Mesendoderm (in vitro differentiated cells): ENCODE results near the gene IFITM2.
"Not testable (repeated sequence)": the region's sequence is repeated elsewhere in the genome, so short reads cannot be mapped to it uniquely, and the experiment has no call there.

Experiments
- DNase-seq: peaks from one replicate; pipeline ENCODE4 v3.0.0; 2013
- H2AK5ac ChIP-seq: 2 replicates; pipeline ENCODE4 v1.6.1; 2013; ENCODE audit warnings: low read length, inconsistent platforms
- H2BK120ac ChIP-seq: 2 replicates; pipeline ENCODE4 v1.6.1; 2013; ENCODE audit warnings: low read depth, mild to moderate bottlenecking, low read length, moderate library complexity, mixed read lengths
- H2BK15ac ChIP-seq: replicated peaks from 2 replicates; pipeline ENCODE4 v1.6.1; 2013; ENCODE audit warnings: low read depth, mild to moderate bottlenecking, moderate library complexity
- H2BK5ac ChIP-seq: 2 replicates; pipeline ENCODE4 v1.6.1; 2013; ENCODE audit warnings: low read length, inconsistent platforms
- H3K18ac ChIP-seq: 2 replicates; pipeline ENCODE4 v1.6.1; 2013; ENCODE audit warnings: mild to moderate bottlenecking, low read length, mixed read lengths
- H3K23ac ChIP-seq: one replicate; pipeline ENCODE4 v1.6.1; 2013; ENCODE audit warnings: low read length
- H3K27ac ChIP-seq: 2 replicates; pipeline ENCODE4 v1.5.1; 2013; ENCODE audit warnings: low read depth, mild to moderate bottlenecking, inconsistent platforms, low read length, moderate library complexity
- H3K27me3 ChIP-seq: 2 replicates; pipeline ENCODE4 v1.6.1; 2013; ENCODE audit warnings: low read length, control low read depth, mild to moderate bottlenecking, inconsistent platforms; ENCODE audit not compliant: insufficient read depth, poor library complexity
- H3K36me3 ChIP-seq: 2 replicates; pipeline ENCODE4 v1.6.1; 2013; ENCODE audit warnings: low read length, inconsistent platforms; ENCODE audit not compliant: control insufficient read depth, insufficient read depth
- H3K4ac ChIP-seq: one replicate; pipeline ENCODE4 v1.6.1; 2013; ENCODE audit warnings: low read depth, mild to moderate bottlenecking, low read length, moderate library complexity
- H3K4me1 ChIP-seq: 2 replicates; pipeline ENCODE4 v1.6.1; 2013; ENCODE audit warnings: low read depth, low read length, inconsistent platforms; ENCODE audit not compliant: control insufficient read depth
- H3K4me2 ChIP-seq: 2 replicates; pipeline ENCODE4 v1.6.1; 2013; ENCODE audit warnings: low read length
- H3K4me3 ChIP-seq: 2 replicates; pipeline ENCODE4 v1.5.1; 2013; ENCODE audit warnings: mild to moderate bottlenecking, low read length
- H3K56ac ChIP-seq: one replicate; pipeline ENCODE4 v1.6.1; 2013; ENCODE audit warnings: low read length
- H3K79me1 ChIP-seq: 2 replicates; pipeline ENCODE4 v1.6.1; 2013; ENCODE audit warnings: low read length, inconsistent platforms
- H3K79me2 ChIP-seq: 2 replicates; pipeline ENCODE4 v1.6.1; 2013; ENCODE audit warnings: mild to moderate bottlenecking, low read length; ENCODE audit not compliant: control insufficient read depth, insufficient read depth
- H3K9ac ChIP-seq: 2 replicates; pipeline ENCODE4 v1.6.1; 2013; ENCODE audit warnings: low read length, inconsistent platforms
- H4K5ac ChIP-seq: one replicate; pipeline ENCODE4 v1.6.1; 2013; ENCODE audit warnings: low read length
- H4K8ac ChIP-seq: one replicate; pipeline ENCODE4 v1.6.1; 2013; ENCODE audit warnings: low read depth, mild to moderate bottlenecking, control low read depth, low read length, moderate library complexity
- WGBS: extraction: QIAGEN DNeasy Blood & Tissue Kit; methylation state at CpG from one replicate; pipeline ENCODE4 v1.1.7; 2013; ENCODE audit warnings: low lambda C conversion rate, missing lambda C conversion rate; ENCODE audit not compliant: insufficient coverage; ENCODE audit errors: extremely low coverage; 5-methylcytosine and 5-hydroxymethylcytosine counted together

The IFITM2 gene

GRCh38 chr11:284105-285020 is 23.3 kb upstream of the IFITM2 start:
- WGBS: no CpG with 5 or more reads among the region's 24 CpGs
- H3K27me3 ChIP-seq: no peaks in the 10 kb centered on the region
- no peak overlapping the region for H4K8ac ChIP-seq
- H3K4me2 ChIP-seq: no peak overlapping the region
- no peak overlapping the region for H2BK120ac ChIP-seq
- peak overlapping the region; percentile 31 for H3K56ac ChIP-seq
- H3K36me3 ChIP-seq: no peaks in the 10 kb centered on the region
- no peak overlapping the region for H3K4me3 ChIP-seq
- no peak for DNase-seq
- H4K5ac ChIP-seq: no peak overlapping the region
- no peak overlapping the region for H3K18ac ChIP-seq
- H2BK5ac ChIP-seq: no peak overlapping the region
- H3K4me1 ChIP-seq: peaks cover 2% of the 10 kb centered on the region
- no peaks in the 10 kb centered on the region for H3K79me1 ChIP-seq
- H2BK15ac ChIP-seq: no peak overlapping the region
- no peak overlapping the region for H3K23ac ChIP-seq
- H3K27ac ChIP-seq: no peak overlapping the region
- no peak overlapping the region for H2AK5ac ChIP-seq
- no peak overlapping the region for H3K9ac ChIP-seq
- H3K4ac ChIP-seq: no peak overlapping the region
- H3K79me2 ChIP-seq: no peaks in the 10 kb centered on the region

GRCh38 chr11:285021-285893 is 22.4 kb upstream of the IFITM2 start:
- Histone ChIP-seq H2BK120ac (no peak overlapping the region), H3K4ac (no peak overlapping the region), H3K18ac (no peak overlapping the region), H3K79me1 (no peaks in the 10 kb centered on the region), H3K27ac (no peak overlapping the region), H2AK5ac (no peak overlapping the region), H3K36me3 (no peaks in the 10 kb centered on the region), H3K23ac (no peak overlapping the region), H3K79me2 (no peaks in the 10 kb centered on the region), H2BK15ac (no peak overlapping the region), H3K4me3 (no peak overlapping the region), H4K5ac (no peak overlapping the region), H3K56ac (no peak overlapping the region), H3K9ac (no peak overlapping the region), H3K4me1 (peaks cover 4% of the 10 kb centered on the region), H4K8ac (no peak overlapping the region), H3K27me3 (no peaks in the 10 kb centered on the region), H2BK5ac (no peak overlapping the region), H3K4me2 (no peak overlapping the region)
- DNase-seq: no peak
- no CpG with 5 or more reads among the region's 29 CpGs for WGBS

DNA sequence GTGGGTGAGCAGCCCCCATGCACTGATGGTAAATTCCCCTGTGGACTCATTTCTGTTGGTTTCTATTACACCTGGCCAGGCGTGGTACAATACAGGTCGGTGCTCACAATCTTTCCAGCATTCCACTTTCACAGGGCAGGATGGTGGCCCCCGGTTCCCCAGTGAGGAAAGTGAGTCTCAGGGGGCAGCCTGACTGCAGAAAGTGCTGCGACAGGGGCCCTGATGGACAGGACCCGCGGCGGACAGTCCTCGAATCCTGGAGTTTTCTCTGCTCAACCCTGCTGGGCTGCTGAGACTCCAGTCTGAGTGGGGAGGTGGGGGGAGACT is 21.8 kb upstream of the IFITM2 start:
- H2BK15ac ChIP-seq: no peak overlapping the region
- H2BK120ac ChIP-seq: no peak overlapping the region
- no peak overlapping the region for H3K4ac ChIP-seq
- H4K8ac ChIP-seq: no peak overlapping the region
- no peak for DNase-seq
- no peak overlapping the region for H3K4me3 ChIP-seq
- no peaks in the 10 kb centered on the region for H3K36me3 ChIP-seq
- no peaks in the 10 kb centered on the region for H3K27me3 ChIP-seq
- no peak overlapping the region for H3K18ac ChIP-seq
- no peak overlapping the region for H3K27ac ChIP-seq
- no CpG with 5 or more reads among the region's 8 CpGs for WGBS
- no peak overlapping the region for H3K9ac ChIP-seq
- H3K4me1 ChIP-seq: peaks cover 8% of the 10 kb centered on the region
- no peak overlapping the region for H3K4me2 ChIP-seq
- no peak overlapping the region for H3K23ac ChIP-seq
- H3K79me1 ChIP-seq: peaks cover 1% of the 10 kb centered on the region
- H3K79me2 ChIP-seq: no peaks in the 10 kb centered on the region
- H4K5ac ChIP-seq: no peak overlapping the region
- H2AK5ac ChIP-seq: no peak overlapping the region
- H3K56ac ChIP-seq: no peak overlapping the region
- H2BK5ac ChIP-seq: no peak overlapping the region

GRCh38 chr11:286977-287820 is 20.4 kb upstream of the IFITM2 start:
- Histone ChIP-seq H3K4me1 (peaks cover 12% of the 10 kb centered on the region), H3K56ac (peak overlapping the region; percentile 88)
- H3K4me2 ChIP-seq, H3K79me1 ChIP-seq, H3K36me3 ChIP-seq, H3K27me3 ChIP-seq, H3K18ac ChIP-seq, H3K27ac ChIP-seq, H3K4ac ChIP-seq, H2BK5ac ChIP-seq, H3K4me3 ChIP-seq, H2BK15ac ChIP-seq, H3K23ac ChIP-seq, H3K9ac ChIP-seq, H2BK120ac ChIP-seq, H4K8ac ChIP-seq, H3K79me2 ChIP-seq, H4K5ac ChIP-seq, DNase-seq, H2AK5ac ChIP-seq: not testable (repeated sequence)
- WGBS: no CpG with 5 or more reads among the region's 27 CpGs

DNA sequence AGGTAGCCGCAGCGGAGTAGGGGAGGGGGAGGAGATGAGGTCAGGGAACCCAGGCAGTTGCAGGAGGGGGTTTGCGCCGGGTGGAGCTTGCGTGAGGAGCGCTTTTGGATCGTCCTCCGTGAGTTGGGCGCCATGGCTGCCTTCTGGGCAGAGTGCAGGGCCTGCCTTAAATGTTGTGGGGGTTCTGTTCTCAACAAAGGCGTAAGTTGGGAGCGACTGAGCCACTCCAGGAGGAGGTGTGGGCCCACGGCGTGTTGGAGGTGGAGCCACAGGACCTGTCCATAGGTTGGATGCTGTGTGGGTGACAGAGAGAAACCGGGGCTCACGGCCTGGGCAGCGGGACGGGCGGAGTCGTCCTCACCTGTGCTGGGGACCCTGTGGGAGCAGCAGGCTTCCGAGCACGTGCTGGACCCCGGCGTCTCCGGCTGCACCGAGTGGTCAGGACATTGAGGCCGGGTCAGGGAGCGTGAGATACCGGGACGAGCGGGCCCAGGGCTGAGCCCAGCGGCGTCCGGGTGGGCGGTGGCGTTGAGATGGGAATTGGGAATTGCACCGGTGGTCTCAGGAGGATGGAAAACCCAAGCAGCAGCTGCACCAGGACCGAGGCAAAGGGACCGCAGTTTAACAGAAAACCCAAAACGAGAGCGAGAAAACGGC is 19.7 kb upstream of the IFITM2 start:
- peaks cover 12% of the 10 kb centered on the region for H3K4me1 ChIP-seq
- H2BK5ac ChIP-seq: no peak overlapping the region
- peak overlapping the region; percentile 36 for H3K4me3 ChIP-seq
- no peaks in the 10 kb centered on the region for H3K79me2 ChIP-seq
- H3K9ac ChIP-seq: peak overlapping the region; percentile 75
- no peak overlapping the region for H4K5ac ChIP-seq
- H3K4ac ChIP-seq: no peak overlapping the region
- no peak overlapping the region for H3K27ac ChIP-seq
- peak overlapping the region; percentile 88 for H3K56ac ChIP-seq
- peaks cover 1% of the 10 kb centered on the region for H3K79me1 ChIP-seq
- WGBS: no CpG with 5 or more reads among the region's 41 CpGs
- H3K18ac ChIP-seq: peak overlapping the region; percentile 52
- no peak overlapping the region for H2BK120ac ChIP-seq
- no peak overlapping the region for H2BK15ac ChIP-seq
- no peaks in the 10 kb centered on the region for H3K36me3 ChIP-seq
- no peaks in the 10 kb centered on the region for H3K27me3 ChIP-seq
- H2AK5ac ChIP-seq: no peak overlapping the region
- H3K4me2 ChIP-seq: peak overlapping the region; percentile 71
- no peak overlapping the region for H4K8ac ChIP-seq
- H3K23ac ChIP-seq: no peak overlapping the region
- DNase-seq: no peak
